HUES48 (cell line): Measurements from ENCODE around the gene DOCK9.

Experiments
- H3K27ac ChIP-seq: one replicate; pipeline ENCODE4 v1.7.0; 2013; ENCODE audit warnings: low read depth, low read length, inconsistent platforms
- H3K27me3 ChIP-seq: 2 replicates; pipeline ENCODE4 v1.6.1; 2013; ENCODE audit warnings: mild to moderate bottlenecking, low read length; ENCODE audit not compliant: control insufficient read depth, insufficient read depth
- H3K36me3 ChIP-seq: 2 replicates; pipeline ENCODE4 v1.6.1; 2013; ENCODE audit warnings: low read length; ENCODE audit not compliant: control insufficient read depth, insufficient read depth
- H3K4me1 ChIP-seq: 2 replicates; pipeline ENCODE4 v1.6.1; 2013; ENCODE audit warnings: mild to moderate bottlenecking, low read length; ENCODE audit not compliant: control insufficient read depth, insufficient read depth
- H3K4me3 ChIP-seq: 2 replicates; pipeline ENCODE4 v1.5.1; 2013; ENCODE audit warnings: mild to moderate bottlenecking, low read depth, low read length
- H3K9ac ChIP-seq: 2 replicates; pipeline ENCODE4 v1.6.1; 2013; ENCODE audit warnings: mild to moderate bottlenecking, low read depth, low read length, moderate library complexity
- H3K9me3 ChIP-seq: 2 replicates; pipeline ENCODE4 v1.6.1; 2013; ENCODE audit warnings: low read length; ENCODE audit not compliant: control insufficient read depth, insufficient read depth

The DOCK9 gene

GRCh38 chr13:98847780-98848179 lies 130.1 kb downstream of the DOCK9 start:
- no peaks in the 10 kb centered on the region for H3K9me3 ChIP-seq
- no peaks in the 10 kb centered on the region for H3K36me3 ChIP-seq
- no peak overlapping the region for H3K4me3 ChIP-seq
- no peak overlapping the region for H3K27ac ChIP-seq
- no peak overlapping the region for H3K9ac ChIP-seq
- peaks cover 5% of the 10 kb centered on the region; the same call in 1 of the 2 replicates for H3K4me1 ChIP-seq
- H3K27me3 ChIP-seq = no peaks in the 10 kb centered on the region

- Histone ChIP-seq H3K36me3 (no peaks in the 10 kb centered on the region), H3K27ac (no peak overlapping the region), H3K9me3 (no peaks in the 10 kb centered on the region), H3K4me3 (no peak overlapping the region), H3K9ac (no peak overlapping the region), H3K4me1 (peaks cover 5% of the 10 kb centered on the region; the same call in 1 of the 2 replicates), H3K27me3 (no peaks in the 10 kb centered on the region)
These were observed 130.9 kb downstream of the DOCK9 start for GRCh38 chr13:98846986-98847385.

GRCh38 chr13:98846521-98846920 lies 131.3 kb downstream of the DOCK9 start:
- H3K9ac ChIP-seq = no peak overlapping the region
- peaks cover 5% of the 10 kb centered on the region; the same call in 1 of the 2 replicates for H3K4me1 ChIP-seq
- no peaks in the 10 kb centered on the region for H3K9me3 ChIP-seq
- H3K27me3 ChIP-seq = no peaks in the 10 kb centered on the region
- H3K27ac ChIP-seq = no peak overlapping the region
- H3K4me3 ChIP-seq = no peak overlapping the region
- H3K36me3 ChIP-seq = no peaks in the 10 kb centered on the region

- Histone ChIP-seq H3K4me3 (no peak overlapping the region), H3K9ac (no peak overlapping the region), H3K4me1 (peaks cover 5% of the 10 kb centered on the region; the same call in 1 of the 2 replicates), H3K36me3 (no peaks in the 10 kb centered on the region), H3K9me3 (no peaks in the 10 kb centered on the region), H3K27me3 (no peaks in the 10 kb centered on the region), H3K27ac (no peak overlapping the region)
These were observed 132.1 kb downstream of the DOCK9 start for GRCh38 chr13:98845742-98846141.

GRCh38 chr13:98844021-98844420 lies 133.8 kb downstream of the DOCK9 start:
- no peaks in the 10 kb centered on the region for H3K27me3 ChIP-seq
- no peak overlapping the region for H3K9ac ChIP-seq
- no peak overlapping the region for H3K4me3 ChIP-seq
- no peaks in the 10 kb centered on the region for H3K36me3 ChIP-seq
- no peak overlapping the region for H3K27ac ChIP-seq
- no peaks in the 10 kb centered on the region for H3K9me3 ChIP-seq
- H3K4me1 ChIP-seq = peaks cover 15% of the 10 kb centered on the region

- no peak overlapping the region for H3K4me3 ChIP-seq
- H3K27ac ChIP-seq = no peak overlapping the region
- no peak overlapping the region for H3K9ac ChIP-seq
- no peaks in the 10 kb centered on the region for H3K36me3 ChIP-seq
- peaks cover 15% of the 10 kb centered on the region for H3K4me1 ChIP-seq
- no peaks in the 10 kb centered on the region for H3K27me3 ChIP-seq
- H3K9me3 ChIP-seq = no peaks in the 10 kb centered on the region
These were observed 134.4 kb downstream of the DOCK9 start for GRCh38 chr13:98843482-98843877.

GRCh38 chr13:98842858-98843481 lies 134.9 kb downstream of the DOCK9 start:
- Histone ChIP-seq H3K9ac (no peak overlapping the region), H3K27me3 (no peaks in the 10 kb centered on the region), H3K4me1 (peaks cover 14% of the 10 kb centered on the region), H3K27ac (no peak overlapping the region), H3K9me3 (no peaks in the 10 kb centered on the region), H3K4me3 (no peak overlapping the region), H3K36me3 (no peaks in the 10 kb centered on the region)

- peaks cover 10% of the 10 kb centered on the region for H3K4me1 ChIP-seq
- no peak overlapping the region for H3K9ac ChIP-seq
- H3K27me3 ChIP-seq = no peaks in the 10 kb centered on the region
- no peak overlapping the region for H3K4me3 ChIP-seq
- no peaks in the 10 kb centered on the region for H3K36me3 ChIP-seq
- no peaks in the 10 kb centered on the region for H3K9me3 ChIP-seq
- no peak overlapping the region for H3K27ac ChIP-seq
These were observed 135.8 kb downstream of the DOCK9 start for GRCh38 chr13:98842070-98842469.

GRCh38 chr13:98839856-98840769 lies 137.8 kb downstream of the DOCK9 start:
- Histone ChIP-seq H3K27me3 (no peaks in the 10 kb centered on the region), H3K4me3 (no peak overlapping the region), H3K9ac (no peak overlapping the region), H3K36me3 (no peaks in the 10 kb centered on the region), H3K4me1 (peaks cover 10% of the 10 kb centered on the region), H3K27ac (peak overlapping the region; percentile 52), H3K9me3 (no peaks in the 10 kb centered on the region)

GRCh38 chr13:98838776-98839175 lies 139.1 kb downstream of the DOCK9 start:
- Histone ChIP-seq H3K4me3 (no peak overlapping the region), H3K4me1 (peaks cover 21% of the 10 kb centered on the region), H3K9ac (no peak overlapping the region), H3K27ac (no peak overlapping the region), H3K36me3 (no peaks in the 10 kb centered on the region), H3K9me3 (no peaks in the 10 kb centered on the region), H3K27me3 (no peaks in the 10 kb centered on the region)

- H3K4me1 ChIP-seq = peaks cover 25% of the 10 kb centered on the region
- H3K27ac ChIP-seq = no peak overlapping the region
- H3K4me3 ChIP-seq = no peak overlapping the region
- no peak overlapping the region for H3K9ac ChIP-seq
- H3K27me3 ChIP-seq = no peaks in the 10 kb centered on the region
- no peaks in the 10 kb centered on the region for H3K36me3 ChIP-seq
- no peaks in the 10 kb centered on the region for H3K9me3 ChIP-seq
These were observed 140.0 kb downstream of the DOCK9 start for GRCh38 chr13:98837896-98838295.
